Endothelial cell of umbilical vein (primary cell): ENCODE data around the gene APRT. TPM values are rescaled to one million over a fixed set of nuclear protein-coding genes. Genes with fewer than 3 reads are reported as not detected.

ENCODE experiments used
- BruUV-seq: library from RNA; stranded (reverse); fragments of 400-500 nt; replicated peaks from 2 replicates; lab custom pipeline; 2021; lab: Mats Ljungman, UMichigan
- CTCF ChIA-PET: fragments of 300-600, 350-600 bp; sonication (Branson Sonifier 250); formaldehyde crosslinking; loops from one replicate; lab custom pipeline; 2021; ENCODE audit warnings: antibody characterized with exemption, inconsistent platforms; lab: Charles Lee
- POLR2A ChIA-PET: fragments of 300-600, 350-600 bp; sonication (Branson Sonifier 250); formaldehyde crosslinking; loops from one replicate; lab custom pipeline; 2021; ENCODE audit warnings: antibody characterized with exemption, inconsistent platforms; lab: Charles Lee
- DNase-seq: peaks from one replicate; pipeline ENCODE4 v3.0.0-alpha.2; 2011; ENCODE audit warnings: low read depth, low spot score
- FAIRE-seq: peaks from 2 replicates; lab custom pipeline; 2011; peaks lifted over from hg19 to GRCh38; lab: Jason Lieb, UNC
- H2AFZ ChIP-seq: 2 replicates; pipeline ENCODE4 v1.6.0; 2012; ENCODE audit warnings: low read depth, low read length, control low read depth, inconsistent platforms
- H3K27ac ChIP-seq: 2 replicates; pipeline ENCODE4 v1.5.1; 2011; ENCODE audit warnings: low read depth, mild to moderate bottlenecking, control low read depth, low read length, moderate library complexity; ENCODE audit not compliant: insufficient read depth
- H3K27me3 ChIP-seq, 2 experiments: 2 replicates each; pipeline versions ENCODE4 v1.6.0 to v1.6.1; 2011; ENCODE audit warnings: low read length in 2 of 2, mixed read lengths in 1 of 2; ENCODE audit not compliant: control insufficient read depth in 2 of 2, insufficient read depth in 2 of 2
- H3K36me3 ChIP-seq, 2 experiments: 2 replicates in 1 of 2; 3 replicates in 1 of 2; pipeline ENCODE4 v1.5.1; 2011; ENCODE audit warnings: low read length in 2 of 2, mild to moderate bottlenecking in 1 of 2, moderate library complexity in 1 of 2; ENCODE audit not compliant: control insufficient read depth in 2 of 2, insufficient read depth in 2 of 2; ENCODE audit errors: extremely low read depth in 1 of 2
- H3K4me1 ChIP-seq: 3 replicates; pipeline ENCODE4 v1.5.1; 2011; ENCODE audit warnings: mild to moderate bottlenecking, low read length; ENCODE audit not compliant: control insufficient read depth, insufficient read depth; ENCODE audit errors: extremely low read depth
- H3K4me2 ChIP-seq: 2 replicates; pipeline ENCODE4 v1.6.1; 2011; ENCODE audit warnings: low read length, control low read depth, mixed read lengths; ENCODE audit not compliant: insufficient read depth
- H3K4me3 ChIP-seq, 3 experiments: fragments of 200-600 bp in 1 of 3; sonication (generic), shearing (Covaris generic) in 1 of 3; replicated peaks in 1 of 3; 2 replicates each; pipeline ENCODE4 v1.5.1; 2011 to 2016; ENCODE audit warnings: control low read depth in 3 of 3, low read length in 3 of 3, mild to moderate bottlenecking in 2 of 3, inconsistent platforms in 1 of 3, low read depth in 1 of 3, moderate library complexity in 1 of 3; ENCODE audit not compliant: insufficient read depth in 1 of 3
- H3K79me2 ChIP-seq: 2 replicates; pipeline ENCODE4 v1.6.0; 2012; ENCODE audit warnings: low read length, inconsistent platforms; ENCODE audit not compliant: control insufficient read depth, insufficient read depth
- H3K9ac ChIP-seq: replicated peaks from 2 replicates; pipeline ENCODE3; 2011; ENCODE audit warnings: low read length, control low read depth; ENCODE audit not compliant: insufficient read depth; ENCODE audit errors: extremely low read depth
- H3K9me1 ChIP-seq: replicated peaks from 3 replicates; pipeline ENCODE4 v1.6.0; 2011; ENCODE audit warnings: mild to moderate bottlenecking, low read length; ENCODE audit not compliant: control insufficient read depth, insufficient read depth; ENCODE audit errors: extremely low read depth
- H3K9me3 ChIP-seq: replicated peaks from 2 replicates; pipeline ENCODE4 v1.5.1; 2012; ENCODE audit warnings: low read length, inconsistent platforms; ENCODE audit not compliant: control insufficient read depth, insufficient read depth
- H4K20me1 ChIP-seq: replicated peaks from 2 replicates; pipeline ENCODE3; 2011; ENCODE audit warnings: mild to moderate bottlenecking, low read length; ENCODE audit not compliant: control insufficient read depth, insufficient read depth; ENCODE audit errors: extremely low read depth
- CTCF ChIP-seq, 2 donors: IDR thresholded peaks; 1 replicate in 1 of 2; 2 replicates in 1 of 2; pipeline ENCODE4 v1.5.1; 2011; ENCODE audit warnings: low read length in 2 of 2, mild to moderate bottlenecking in 2 of 2, moderate library complexity in 2 of 2, control low read depth in 1 of 2, inconsistent platforms in 1 of 2, low read depth in 1 of 2; ENCODE audit not compliant: insufficient read depth in 1 of 2; ENCODE audit errors: extremely low read depth in 1 of 2
- FOS ChIP-seq: IDR thresholded peaks from 2 replicates; pipeline ENCODE4 v1.6.1; 2011; ENCODE audit warnings: mild to moderate bottlenecking, low read length, moderate library complexity, borderline replicate concordance; ENCODE audit not compliant: insufficient read depth
- GATA2 ChIP-seq: IDR thresholded peaks from 2 replicates; pipeline ENCODE4 v1.7.0; 2011; ENCODE audit warnings: low read depth, mild to moderate bottlenecking, moderate library complexity, mixed read lengths, low read length; ENCODE audit not compliant: insufficient read length, insufficient read depth
- MYC ChIP-seq: IDR thresholded peaks from one replicate; pipeline ENCODE4 v1.6.1; 2011; ENCODE audit warnings: mild to moderate bottlenecking, low read depth, low read length
- POLR2A ChIP-seq: IDR thresholded peaks from 2 replicates; pipeline ENCODE4 v1.6.1; 2012; ENCODE audit warnings: low read depth, mild to moderate bottlenecking, control low read depth, low read length
- POLR2AphosphoS5 ChIP-seq: IDR thresholded peaks from 2 replicates; pipeline ENCODE4 v1.6.1; 2012; ENCODE audit warnings: low read depth, mild to moderate bottlenecking, control low read depth, low read length, moderate library complexity; ENCODE audit not compliant: insufficient read depth
- dilution Hi-C: fragments of 300-500 bp; cut with MboI; formaldehyde crosslinking; loops from one replicate; pipeline ENCODE4 v1.15.0; 2019; ENCODE audit warnings: low sequenced_read_pairs; ENCODE audit not compliant: extremely low pct_ligation_motif_present
- intact Hi-C: fragments of 100-400 bp; cut with micrococcal nuclease; formaldehyde crosslinking; loops from one replicate; pipeline ENCODE4 v1.10.0; 2022
- polyA plus RNA-seq, 4 experiments: library from polyadenylated mRNA; depleted of rRNA in 3 of 4; stranded (reverse) in 3 of 4; unstranded in 1 of 4; fragments of >200 nt; gene quantifications; 2 replicates each; pipeline versions ENCODE4 v1.2.1 to v1.2.3, GENCODE V29; 2011 to 2012; ENCODE audit warnings: missing spikeins in 1 of 4
- total RNA-seq: library from RNA; stranded (reverse); gene quantifications from 2 replicates; pipeline ENCODE4 v1.2.3, GENCODE V29; 2021

APRT gene
- total and polyA plus RNA-seq, 2 donors (not counting 3 experiments of a cell fraction or from before 2014, with no cell fraction given): 143 to 152 TPM

GRCh38 chr16:88783391-88784073 is 28.2 kb downstream of the APRT start:
- Histone ChIP-seq H3K27ac (peak overlapping the region; percentile 86), H3K4me2 (peak overlapping the region; percentile 86), H3K4me3 (peak overlapping the region; percentile 66 to 93 (median 66)), H3K9me3 (no peaks in the 10 kb centered on the region), H3K27me3 (no peaks in the 10 kb centered on the region), H2AFZ (no peak overlapping the region), H3K4me1 (peaks cover 28% of the 10 kb centered on the region), H3K79me2 (peaks cover 60% of the 10 kb centered on the region), H3K36me3 (peaks cover 0 to 3% of the 10 kb centered on the region in 2 experiments), H3K9ac (peak overlapping the region; percentile 83), H4K20me1 (no peaks in the 10 kb centered on the region), H3K9me1 (no peaks in the 10 kb centered on the region)
- TF ChIP-seq POLR2AphosphoS5: peak; percentile 52
- TF ChIP-seq MYC: no peak
- no peak for TF ChIP-seq CTCF (IDR thresholded peaks at IDR 0.05; ENCODE audit: extremely low read depth in 1 of 2, insufficient read depth in 1 of 2, low read depth in 1 of 2, low read length in 2 of 2)
- TF ChIP-seq FOS: no peak
- peak; percentile 50 for TF ChIP-seq POLR2A
- TF ChIP-seq GATA2: no peak
- intact Hi-C loops: loop anchor here (1.0 to 2.0 kb wide), 2 partner anchors 20 to 73 kb away; partner anchors contain the start of genes CDT1, GALNS and TRAPPC2L
- DNase-seq: peak; percentile 83
- no TSS peak for BruUV-seq
- CTCF ChIA-PET: interaction anchor here (0.6 to 8.2 kb wide), 16 partner anchors 9 to 384 kb away, joined by 3 to 165 read pairs (median 8); partner anchors contain the start of gene APRT
- FAIRE-seq: peak; percentile 97
- POLR2A ChIA-PET: interaction anchor here (0.7 to 2.3 kb wide), 3 partner anchors 10 to 221 kb away, joined by 3 to 7 read pairs (median 6); no protein-coding TSS in a partner anchor
- dilution Hi-C loops: no loop called here
